ENCODE results near the gene ARVCF.

Gene ARVCF

GRCh38 chr22:20015187-20015625 is 1.4 kb downstream of the ARVCF start:
- no peak for DNase-seq

- DNase-seq: no peak
Observed at GRCh38 chr22:20014526-20015186, 2.0 kb downstream of the ARVCF start.

DNA sequence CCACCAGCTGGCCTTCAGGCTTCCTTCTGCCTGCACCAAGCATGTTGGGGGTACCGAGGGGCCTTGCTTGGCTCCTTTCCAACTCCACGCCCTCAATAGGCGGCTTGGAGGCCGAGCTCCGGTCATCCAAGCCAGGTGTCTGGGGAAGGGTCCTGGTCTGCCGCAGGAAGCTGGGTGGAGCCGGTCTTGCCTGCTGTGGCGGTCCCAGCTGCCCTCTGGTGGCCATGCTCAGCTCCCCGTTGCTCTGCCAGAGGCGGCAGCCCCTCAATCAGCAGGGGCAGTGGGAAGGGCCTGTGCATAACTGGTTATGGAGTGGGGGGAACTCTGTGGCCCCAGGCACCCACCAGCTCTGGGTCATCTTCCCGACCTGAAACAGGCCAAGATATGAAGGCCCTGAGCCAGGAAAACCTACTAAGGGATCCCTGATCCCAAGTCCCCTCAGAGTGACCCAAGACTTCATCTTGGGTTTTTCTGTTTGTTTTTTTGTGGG is 3.2 kb downstream of the ARVCF start:
- DNase-seq: no peak

- DNase-seq: no peak
Observed at GRCh38 chr22:20012741-20013331, 3.8 kb downstream of the ARVCF start.

GRCh38 chr22:20011993-20012740 is 4.5 kb downstream of the ARVCF start:
- no peak for DNase-seq

DNA sequence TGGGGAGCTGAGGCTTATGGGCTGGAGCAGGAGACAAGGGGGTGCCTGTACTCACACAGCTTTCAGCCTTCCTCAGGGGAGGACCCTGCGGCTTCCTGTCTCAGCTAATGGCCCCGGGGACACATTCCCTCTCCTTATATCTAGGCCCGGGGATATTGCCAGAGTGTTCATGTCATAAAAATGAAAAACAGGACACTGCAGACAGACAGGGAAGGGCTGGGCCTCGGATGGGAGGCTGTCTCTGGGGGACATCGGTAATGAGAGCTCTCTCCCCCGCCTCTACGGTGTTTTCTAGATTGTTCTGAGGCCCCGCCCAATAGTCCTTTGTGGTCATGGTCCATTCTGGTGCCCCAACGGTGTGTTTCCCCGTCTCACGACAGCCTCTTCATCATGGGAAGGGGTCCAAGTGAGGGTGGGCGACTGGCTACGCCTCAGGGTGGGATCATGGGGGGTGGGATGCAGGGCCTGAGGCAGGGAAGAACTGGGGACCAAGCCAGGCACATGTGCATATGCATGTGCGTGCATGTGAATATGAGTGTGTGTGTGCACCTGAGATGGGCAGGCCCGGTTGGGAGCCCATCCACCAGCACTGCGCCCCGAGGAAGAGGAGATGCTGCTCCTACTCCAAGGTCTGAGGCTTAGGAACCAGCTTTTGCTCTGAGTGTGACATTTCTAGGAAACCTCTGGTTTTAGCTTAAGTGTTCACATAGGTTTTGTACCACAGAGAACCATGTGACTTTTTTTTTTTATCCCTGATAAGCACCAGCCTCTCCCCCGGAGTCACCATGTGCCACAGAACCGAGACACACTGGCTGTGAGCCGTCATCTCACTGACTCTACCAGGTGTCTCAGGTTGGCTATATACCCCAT is 5.3 kb downstream of the ARVCF start:
- DNase-seq: no peak

GRCh38 chr22:20010307-20011122 is 6.1 kb downstream of the ARVCF start:
- no peak for DNase-seq

- DNase-seq: no peak
Observed at GRCh38 chr22:20009582-20010306, 6.9 kb downstream of the ARVCF start.

DNA sequence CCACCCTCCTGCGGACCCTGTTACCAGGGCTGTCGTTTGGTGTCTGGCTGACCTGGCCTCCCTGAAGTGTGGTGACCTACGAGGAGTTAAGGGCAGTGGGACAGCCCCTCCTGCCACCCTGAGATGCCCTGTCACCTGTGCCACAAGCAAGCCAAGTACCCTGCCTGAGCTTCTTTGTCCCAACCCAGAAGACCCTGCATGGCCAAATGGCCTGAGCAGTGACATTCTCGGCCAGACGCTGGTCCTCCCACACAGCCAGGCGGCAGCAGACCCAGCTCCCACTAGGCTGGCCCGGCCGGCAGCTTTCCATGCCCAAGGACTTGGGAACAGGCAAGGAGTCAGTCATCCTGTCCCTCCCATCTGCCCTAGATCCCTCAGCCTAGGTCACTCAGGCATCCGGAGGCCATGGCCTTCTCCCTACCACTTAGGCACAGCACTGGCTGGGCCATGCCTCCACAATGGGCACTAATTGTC is 7.6 kb downstream of the ARVCF start:
- no peak for DNase-seq

GRCh38 chr22:20008221-20008995 is 8.2 kb downstream of the ARVCF start:
- DNase-seq: no peak

DNA sequence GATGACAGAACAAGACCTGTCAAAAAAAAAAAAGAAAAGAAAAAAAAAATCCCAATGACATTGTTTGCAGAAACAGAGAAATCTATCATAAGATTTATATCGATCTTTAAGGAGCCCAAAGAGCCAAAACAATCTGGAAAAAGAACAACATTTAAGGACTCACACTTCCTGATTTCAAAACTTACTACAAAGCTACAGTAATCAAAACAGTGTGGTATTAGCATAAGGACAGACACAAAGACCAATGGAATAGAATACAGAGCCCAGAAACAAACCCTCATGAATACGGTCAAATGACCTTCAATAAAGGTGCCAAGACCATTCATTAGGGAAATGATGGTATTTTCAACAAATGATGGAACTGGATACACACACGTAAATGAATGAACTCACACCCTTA is 12.2 kb downstream of the ARVCF start:
- DNase-seq: no peak

DNA sequence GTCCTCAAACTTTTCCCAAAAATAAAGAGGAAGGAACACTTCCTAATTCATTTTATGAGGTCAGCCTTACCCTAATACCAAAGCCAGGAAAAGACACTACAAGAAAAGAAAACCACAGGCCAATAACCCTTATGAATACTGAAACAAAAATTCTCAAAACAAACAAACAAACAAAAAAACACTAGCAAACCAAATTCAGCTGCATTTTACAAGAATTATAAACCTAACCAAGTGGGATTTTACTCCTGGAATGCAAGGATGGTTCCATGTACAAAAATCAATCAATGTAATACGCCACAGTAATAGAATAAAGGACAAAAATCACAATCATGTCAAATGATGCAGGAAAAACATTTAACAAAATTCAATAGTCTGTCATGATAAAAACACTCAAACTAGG is 13.3 kb downstream of the ARVCF start:
- no peak for DNase-seq

GRCh38 chr22:20002636-20003035 is 14.0 kb downstream of the ARVCF start:
- DNase-seq: no peak

GRCh38 chr22:20002128-20002527 is 14.5 kb downstream of the ARVCF start:
- DNase-seq: no peak

DNA sequence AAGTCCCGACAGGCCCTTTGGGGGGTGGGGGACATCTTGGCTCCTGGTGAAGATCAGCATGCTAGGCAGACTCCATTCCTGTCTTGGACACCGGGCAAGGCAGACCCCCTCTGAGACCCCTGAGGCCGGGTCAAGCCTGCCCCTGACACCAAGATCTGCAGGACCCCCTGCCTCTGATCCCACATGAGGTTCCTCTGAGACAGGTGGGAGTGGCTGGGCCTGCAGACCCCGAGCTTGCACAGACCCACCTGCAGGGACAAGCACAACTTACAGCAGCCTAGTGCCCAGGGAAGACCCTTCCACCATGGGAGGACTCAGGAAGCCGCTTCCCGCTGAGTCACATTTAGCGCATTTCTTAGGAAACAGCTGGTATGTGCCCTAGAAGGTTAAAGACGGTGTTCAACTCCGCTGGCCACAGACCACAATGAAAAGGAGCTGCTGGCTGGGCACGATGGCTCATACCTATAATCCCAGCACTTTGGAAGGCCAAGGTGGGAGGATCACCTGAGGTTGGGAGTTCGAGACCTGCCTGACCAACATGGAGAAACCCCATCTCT is 15.5 kb downstream of the ARVCF start:
- DNase-seq: no peak

DNA sequence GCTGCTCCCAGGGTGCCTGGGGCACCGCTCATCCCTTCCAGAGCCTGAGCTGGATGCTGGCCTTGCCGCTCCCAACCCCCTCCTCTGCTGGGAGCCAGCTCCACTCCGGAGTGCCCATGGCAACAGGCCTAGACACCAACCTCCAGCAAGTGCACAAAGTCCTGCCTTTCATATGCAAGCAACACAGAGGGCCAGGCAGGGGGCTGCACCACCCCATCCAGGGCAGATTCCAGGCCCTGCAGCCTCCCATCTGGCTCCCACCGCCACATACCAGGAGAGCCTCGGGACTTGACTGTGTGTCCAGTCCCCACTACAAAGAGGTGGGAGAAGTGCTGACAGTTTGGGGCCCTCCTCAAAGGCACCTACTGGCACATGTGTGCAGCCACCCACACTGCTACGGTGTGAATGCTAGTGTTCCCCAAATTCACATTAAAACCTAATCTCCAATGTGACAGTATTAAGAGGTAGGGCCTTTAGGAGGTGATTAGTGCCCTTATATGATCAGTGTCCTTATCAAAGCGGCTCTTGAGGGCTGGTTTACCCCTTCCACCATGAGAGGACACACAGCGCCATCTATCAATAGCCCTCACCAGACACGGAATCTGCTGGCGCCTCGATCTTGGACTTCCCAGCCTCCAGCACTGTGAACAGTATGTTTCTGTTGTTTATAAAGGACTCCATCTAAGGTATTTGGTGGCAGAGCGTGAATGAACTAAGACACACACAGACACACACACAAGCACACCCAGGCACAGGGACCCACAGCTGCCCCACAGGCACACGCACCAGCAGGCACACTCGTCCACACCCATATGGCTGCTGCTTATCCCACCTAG is 16.2 kb downstream of the ARVCF start:
- no peak for DNase-seq

DNA sequence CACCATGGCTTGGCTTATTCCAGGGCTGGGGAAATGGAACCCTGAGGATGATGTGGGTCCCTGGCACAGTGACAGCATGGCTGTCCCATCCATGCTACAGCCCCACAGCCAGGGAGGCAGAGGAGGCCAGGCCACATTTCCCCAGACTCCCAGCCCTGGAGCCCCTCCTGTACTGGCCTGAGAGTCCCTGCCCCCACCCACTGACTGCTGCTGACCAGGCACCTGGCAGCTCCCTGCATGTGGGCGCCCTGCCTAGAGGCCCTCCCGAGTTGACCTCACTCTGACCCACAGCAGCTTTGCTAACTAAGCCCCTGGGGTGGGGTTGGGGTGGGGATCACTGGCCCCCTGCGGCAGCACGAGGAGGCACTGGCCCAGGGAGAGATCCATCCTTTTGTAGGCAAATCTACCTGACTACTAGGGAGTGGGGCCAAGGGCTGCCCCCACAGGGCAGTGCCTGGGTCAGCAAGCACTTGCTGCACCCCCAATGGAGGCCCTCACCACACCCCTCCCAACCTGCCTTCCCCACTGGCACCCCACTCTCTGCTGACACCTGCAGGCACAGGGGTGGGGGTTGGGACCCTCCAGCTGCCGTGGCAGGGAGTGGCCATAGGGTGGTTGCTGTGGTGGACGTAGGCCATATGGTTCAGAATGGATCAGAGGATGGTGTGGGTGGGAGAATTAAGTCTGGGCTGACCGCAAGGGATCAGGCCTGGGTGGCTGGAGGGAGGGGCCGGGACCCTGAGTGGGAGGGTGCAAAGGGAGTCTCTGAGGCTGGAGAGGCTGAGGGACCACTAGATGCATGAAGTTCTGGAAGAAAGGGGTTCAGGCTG is 17.4 kb downstream of the ARVCF start:
- no peak for DNase-seq
